ENCODE measurements around the gene MAPKAPK3. TPM values are rescaled to one million over a fixed set of nuclear protein-coding genes. Genes with fewer than 3 reads are reported as not detected.

Gene MAPKAPK3
- total and polyA plus RNA-seq, 2 experiments from 2014 or later, result 40.5 to 43.1 TPM

DNA sequence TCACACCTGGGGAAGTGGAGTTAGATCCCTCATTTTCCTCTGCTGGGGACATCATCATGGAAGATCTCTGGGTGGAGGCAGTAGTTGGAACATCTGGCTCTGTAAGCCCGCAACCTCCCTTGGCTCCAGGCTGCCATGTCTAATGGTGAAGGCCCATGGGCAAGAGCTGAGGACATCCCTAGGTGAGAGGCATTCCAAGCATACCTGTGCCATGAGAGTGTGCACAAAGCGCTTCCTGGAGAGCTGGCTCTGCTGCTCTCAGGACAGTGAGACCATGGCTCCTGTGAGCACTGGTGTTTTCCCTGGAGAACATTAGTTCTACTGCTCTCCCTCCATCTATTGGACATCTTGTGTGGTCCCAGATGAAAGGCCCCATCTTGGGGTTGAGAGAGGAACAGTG, 7.7 kb downstream of the MAPKAPK3 start:
- H3K4me2 ChIP-seq, result no peak overlapping the region

GRCh38 chr3:50625231-50626182, 8.6 kb downstream of the MAPKAPK3 start:
- Histone ChIP-seq H3K36me3 (replicated peaks; ENCODE audit: insufficient read depth, low read depth) (no peaks in the 10 kb centered on the region), H3K79me2 (peaks cover 33% of the 10 kb centered on the region), H3K4me1 (ENCODE audit: insufficient read depth) (no peaks in the 10 kb centered on the region), H4K20me1 (ENCODE audit: insufficient read depth, poor library complexity, severe bottlenecking) (peaks cover 7% of the 10 kb centered on the region), H3K9me2 (replicated peaks; ENCODE audit: insufficient read depth) (no peaks in the 10 kb centered on the region), H3K4me2 (no peak overlapping the region), H3K9me3 (ENCODE audit: low read depth) (no peaks in the 10 kb centered on the region), H2AFZ (no peak overlapping the region), H3K27me3 (no peaks in the 10 kb centered on the region), H3K27ac (no peak overlapping the region), H3K4me3 (no peak overlapping the region)
- TF ChIP-seq EZH2 (IDR thresholded peaks at IDR 0.05; ENCODE audit: borderline replicate concordance), result no peak
- no peak for TF ChIP-seq CTCF (IDR thresholded peaks at IDR 0.05; ENCODE audit: poor library complexity)
- TF ChIP-seq EZH2phosphoT487 (IDR thresholded peaks at IDR 0.05; ENCODE audit: low read depth, severe bottlenecking, unreplicated experiment), result no peak
- 75% methylated on average over 16 of the region's 18 CpGs for WGBS (ENCODE audit: low lambda C conversion rate, missing lambda C conversion rate)
- no peak for DNase-seq (ENCODE audit: low spot score)

More for the DNA sequence above, 7.7 kb downstream of the MAPKAPK3 start:
- Histone ChIP-seq H3K36me3 (replicated peaks; ENCODE audit: insufficient read depth, low read depth) (no peaks in the 10 kb centered on the region), H3K9me2 (replicated peaks; ENCODE audit: insufficient read depth) (no peaks in the 10 kb centered on the region), H3K27me3 (no peaks in the 10 kb centered on the region), H2AFZ (no peak overlapping the region), H4K20me1 (ENCODE audit: insufficient read depth, poor library complexity, severe bottlenecking) (peaks cover 3% of the 10 kb centered on the region), H3K9me3 (ENCODE audit: low read depth) (no peaks in the 10 kb centered on the region), H3K4me1 (ENCODE audit: insufficient read depth) (no peaks in the 10 kb centered on the region), H3K79me2 (peaks cover 32% of the 10 kb centered on the region), H3K4me3 (no peak overlapping the region), H3K27ac (no peak overlapping the region)
- no peak for TF ChIP-seq EZH2phosphoT487 (IDR thresholded peaks at IDR 0.05; ENCODE audit: low read depth, severe bottlenecking, unreplicated experiment)
- no peak for TF ChIP-seq CTCF (IDR thresholded peaks at IDR 0.05; ENCODE audit: poor library complexity)
- TF ChIP-seq EZH2 (IDR thresholded peaks at IDR 0.05; ENCODE audit: borderline replicate concordance), result no peak
- 80% methylated on average over 2 of the region's 2 CpGs for WGBS (ENCODE audit: low lambda C conversion rate, missing lambda C conversion rate)
- no peak for DNase-seq (ENCODE audit: low spot score)

DNA sequence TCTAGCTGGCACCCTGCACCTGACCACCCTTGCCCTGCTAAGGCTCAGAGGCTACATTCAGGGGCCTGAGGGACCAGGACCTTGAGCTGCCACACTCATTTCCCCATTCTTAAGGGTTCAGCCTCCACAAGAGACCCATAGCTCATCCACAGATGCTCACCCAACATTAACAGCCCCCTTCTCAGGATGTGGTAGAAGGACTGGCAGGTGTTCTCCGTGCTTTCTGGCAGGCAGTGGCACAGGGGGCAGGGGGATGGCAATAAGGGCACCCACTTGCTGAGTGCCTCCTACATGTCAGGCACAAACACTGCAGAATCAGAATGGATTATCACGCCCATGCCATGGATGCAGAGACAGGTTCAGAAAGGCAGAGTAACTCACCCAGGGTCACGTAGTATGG, 9.4 kb downstream of the MAPKAPK3 start:
- H3K4me1 ChIP-seq (ENCODE audit: insufficient read depth), result no peaks in the 10 kb centered on the region
- H3K36me3 ChIP-seq (replicated peaks; ENCODE audit: insufficient read depth, low read depth), result no peaks in the 10 kb centered on the region
- H3K9me3 ChIP-seq (ENCODE audit: low read depth), result no peaks in the 10 kb centered on the region
- H2AFZ ChIP-seq, result no peak overlapping the region
- H3K4me2 ChIP-seq, result no peak overlapping the region
- H4K20me1 ChIP-seq (ENCODE audit: insufficient read depth, poor library complexity, severe bottlenecking), result peaks cover 7% of the 10 kb centered on the region
- no peak overlapping the region for H3K4me3 ChIP-seq
- no peaks in the 10 kb centered on the region for H3K9me2 ChIP-seq (replicated peaks; ENCODE audit: insufficient read depth)
- 98% methylated on average over 3 of the region's 3 CpGs for WGBS (ENCODE audit: low lambda C conversion rate, missing lambda C conversion rate)
- TF ChIP-seq CTCF (IDR thresholded peaks at IDR 0.05; ENCODE audit: poor library complexity), result no peak
- TF ChIP-seq EZH2 (IDR thresholded peaks at IDR 0.05; ENCODE audit: borderline replicate concordance), result no peak
- TF ChIP-seq EZH2phosphoT487 (IDR thresholded peaks at IDR 0.05; ENCODE audit: low read depth, severe bottlenecking, unreplicated experiment), result no peak
- no peak overlapping the region for H3K27ac ChIP-seq
- no peak for DNase-seq (ENCODE audit: low spot score)
- H3K79me2 ChIP-seq, result peaks cover 33% of the 10 kb centered on the region
- no peaks in the 10 kb centered on the region for H3K27me3 ChIP-seq

Data from hepatocyte (in vitro differentiated cells).